HepG2 (cell line): Measurements from ENCODE around the gene ZMAT2. TPM values are rescaled to one million over a fixed set of nuclear protein-coding genes. Genes with fewer than 3 reads are reported as not detected.

Experiments used
- BATF2 ChIP-seq: sonication (generic); formaldehyde crosslinking; IDR thresholded peaks from 2 replicates; pipeline ENCODE4 v1.8.0; 2022; ENCODE audit warnings: mild to moderate bottlenecking, missing genetic modification reagents, moderate library complexity
- CHCHD3 ChIP-seq: sonication (generic); formaldehyde crosslinking; IDR thresholded peaks from 2 replicates; pipeline ENCODE4 v1.8.0; 2022; ENCODE audit warnings: mild to moderate bottlenecking, missing genetic modification reagents, moderate library complexity
- FOXK2 ChIP-seq: fragments of 450-650 bp; IDR thresholded peaks from 2 replicates; pipeline ENCODE4 v1.6.1; 2016
- HCFC1 ChIP-seq: fragments of 150-350 bp; IDR thresholded peaks from 2 replicates; pipeline ENCODE4 v1.6.1; 2014; ENCODE audit warnings: low read depth, low read length
- HNRNPH1 ChIP-seq: fragments of 200-400 bp; formaldehyde crosslinking; optimal IDR thresholded peaks from 2 replicates; pipeline ENCODE3; 2017; ENCODE audit warnings: mild to moderate bottlenecking, low read depth, low read length
- MAZ ChIP-seq, 2 experiments: sonication (generic) in 1 of 2; formaldehyde crosslinking in 1 of 2; IDR thresholded peaks; 2 replicates each; pipeline versions ENCODE4 v1.5.0 to v1.6.1; 2012 to 2020; ENCODE audit warnings: low read depth in 2 of 2, mild to moderate bottlenecking in 2 of 2, borderline replicate concordance in 1 of 2, improper control_type of control experiment in 1 of 2, low read length in 1 of 2, missing genetic modification reagents in 1 of 2, moderate library complexity in 1 of 2
- PCBP2 ChIP-seq: fragments of 200-400 bp; formaldehyde crosslinking; optimal IDR thresholded peaks from 2 replicates; pipeline ENCODE3; 2018; ENCODE audit warnings: low read length, low read depth; ENCODE audit not compliant: poor library complexity, severe bottlenecking
- RBM39 ChIP-seq: fragments of 200-400 bp; formaldehyde crosslinking; IDR thresholded peaks from one replicate; pipeline ENCODE4 v1.6.1; 2018; ENCODE audit warnings: antibody characterized with exemption, mild to moderate bottlenecking, low read depth, low read length; ENCODE audit not compliant: poor library complexity, severe bottlenecking
- REST ChIP-seq, 2 experiments: IDR thresholded peaks; 2 replicates each; pipeline ENCODE4 v1.6.1; 2011 to 2012; ENCODE audit warnings: low read length in 2 of 2, borderline replicate concordance in 1 of 2, low read depth in 1 of 2, mild to moderate bottlenecking in 1 of 2, moderate library complexity in 1 of 2
- XBP1 ChIP-seq: sonication (generic); formaldehyde crosslinking; IDR thresholded peaks from 2 replicates; pipeline ENCODE4 v1.5.0; 2020; ENCODE audit warnings: missing genetic modification reagents
- ZNF121 ChIP-seq: sonication (generic); formaldehyde crosslinking; IDR thresholded peaks from 2 replicates; pipeline ENCODE4 v1.5.0; 2020; ENCODE audit warnings: mild to moderate bottlenecking, missing genetic modification reagents
- ZNF431 ChIP-seq: sonication (generic); formaldehyde crosslinking; IDR thresholded peaks from 2 replicates; pipeline ENCODE4 v1.9.0; 2022; ENCODE audit warnings: missing genetic modification reagents, low read depth, mild to moderate bottlenecking, borderline replicate concordance
- ZNF607 ChIP-seq: sonication (generic); formaldehyde crosslinking; IDR thresholded peaks from 2 replicates; pipeline ENCODE4 v1.5.1; 2020; ENCODE audit warnings: missing genetic modification reagents, mild to moderate bottlenecking, borderline replicate concordance
- ZNF772 ChIP-seq: sonication (generic); formaldehyde crosslinking; IDR thresholded peaks from 2 replicates; pipeline ENCODE4 v1.5.0; 2020; ENCODE audit warnings: mild to moderate bottlenecking, missing genetic modification reagents
- ZXDC ChIP-seq: sonication (generic); formaldehyde crosslinking; IDR thresholded peaks from 2 replicates; pipeline ENCODE4 v1.5.0; 2020; ENCODE audit warnings: mild to moderate bottlenecking, missing genetic modification reagents
- polyA plus RNA-seq, 8 experiments: library from polyadenylated mRNA; depleted of rRNA in 3 of 8; stranded (reverse) in 7 of 8; unstranded in 1 of 8; fragments of >200 nt; fragmentation: Illumina TruSeq in 4 of 8; extraction: Trizol in 4 of 8; gene quantifications; 2 replicates each; pipeline versions ENCODE4 v1.2.1 to v1.2.3, GENCODE V29; 2011 to 2016; ENCODE audit warnings: low read depth in 4 of 8, missing spikeins in 1 of 8, mixed read lengths in 1 of 8; ENCODE audit not compliant: insufficient read depth in 1 of 8
- total RNA-seq, 5 experiments: library from RNA; depleted of rRNA; stranded (reverse); fragments of >200 nt; fragmentation: Illumina TruSeq; extraction: Trizol; gene quantifications; 2 replicates each; pipeline ENCODE4 v1.2.3, GENCODE V29; 2016; ENCODE audit warnings: low read depth in 1 of 5
- TF ChIP-seq, protein P1 (sequence below): sonication (generic); formaldehyde crosslinking; IDR thresholded peaks from 2 replicates; pipeline ENCODE4 v1.8.1; 2023; ENCODE audit warnings: mild to moderate bottlenecking, missing genetic modification reagents

The ZMAT2 gene
- total and polyA plus RNA-seq, 2 of the 13 experiments (the other 11 are each of a cell fraction or from before 2014, with no cell fraction given), result 35.4 to 92.8 TPM

GRCh38 chr5:140664359-140665119 is 35.7 kb upstream of the ZMAT2 start, which contains the start of gene WDR55 (continued):
- TF ChIP-seq RBM39 (peak; percentile 69), ZNF431 (CRISPR knock-in tag) (no peak), XBP1 (CRISPR knock-in tag) (no peak), HNRNPH1 (peak; percentile 94), FOXK2 (no peak), ZNF607 (CRISPR knock-in tag) (peak; percentile 68), ZXDC (0 out of 2 replicates have a peak, but pooled peaks have one; percentile 51), BATF2 (peak; percentile 51; the same call in 1 of the 2 replicates), HCFC1 (no peak; the same call in 1 of the 2 replicates), PCBP2 (no peak), REST (IDR thresholded peaks at IDR 0.05; ENCODE audit: borderline replicate concordance in 1 of 2, low read depth in 1 of 2, low read length in 2 of 2) (peak in 1 of 2 experiments; percentile 41; a peak in 1 of 4 replicates), ZNF121 (CRISPR knock-in tag) (peak; percentile 35; the same call in 1 of the 2 replicates), MAZ (IDR thresholded peaks at IDR 0.05; ENCODE audit: borderline replicate concordance, low read depth, low read length) (peak; percentile 89), MAZ (CRISPR knock-in tag; IDR thresholded peaks at IDR 0.05; ENCODE audit: low read depth) (peak; percentile 93), ZNF772 (CRISPR knock-in tag) (peak; percentile 84; the same call in 1 of the 2 replicates), CHCHD3 (CRISPR knock-in tag) (no peak)
- TF ChIP-seq, protein P1, sequence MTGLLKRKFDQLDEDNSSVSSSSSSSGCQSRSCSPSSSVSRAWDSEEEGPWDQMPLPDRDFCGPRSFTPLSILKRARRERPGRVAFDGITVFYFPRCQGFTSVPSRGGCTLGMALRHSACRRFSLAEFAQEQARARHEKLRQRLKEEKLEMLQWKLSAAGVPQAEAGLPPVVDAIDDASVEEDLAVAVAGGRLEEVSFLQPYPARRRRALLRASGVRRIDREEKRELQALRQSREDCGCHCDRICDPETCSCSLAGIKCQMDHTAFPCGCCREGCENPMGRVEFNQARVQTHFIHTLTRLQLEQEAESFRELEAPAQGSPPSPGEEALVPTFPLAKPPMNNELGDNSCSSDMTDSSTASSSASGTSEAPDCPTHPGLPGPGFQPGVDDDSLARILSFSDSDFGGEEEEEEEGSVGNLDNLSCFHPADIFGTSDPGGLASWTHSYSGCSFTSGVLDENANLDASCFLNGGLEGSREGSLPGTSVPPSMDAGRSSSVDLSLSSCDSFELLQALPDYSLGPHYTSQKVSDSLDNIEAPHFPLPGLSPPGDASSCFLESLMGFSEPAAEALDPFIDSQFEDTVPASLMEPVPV (CRISPR knock-in tag), result peak; percentile 21
